Activated CD4-positive, alpha-beta T cell treated with anti-CD3 and anti-CD28 coated beads, Interleukin-2, amount 50 U/mL, for 48 hours (primary cell): ENCODE results near the gene HCN4.
"Not testable (repeated sequence)": the region's sequence is repeated elsewhere in the genome, so short reads cannot be mapped to it uniquely, and the experiment has no call there.

Experiments used
- DNase-seq, 2 experiments: peaks; one replicate each; pipeline ENCODE4 v3.0.0-alpha.2; 2020

The HCN4 gene

DNA sequence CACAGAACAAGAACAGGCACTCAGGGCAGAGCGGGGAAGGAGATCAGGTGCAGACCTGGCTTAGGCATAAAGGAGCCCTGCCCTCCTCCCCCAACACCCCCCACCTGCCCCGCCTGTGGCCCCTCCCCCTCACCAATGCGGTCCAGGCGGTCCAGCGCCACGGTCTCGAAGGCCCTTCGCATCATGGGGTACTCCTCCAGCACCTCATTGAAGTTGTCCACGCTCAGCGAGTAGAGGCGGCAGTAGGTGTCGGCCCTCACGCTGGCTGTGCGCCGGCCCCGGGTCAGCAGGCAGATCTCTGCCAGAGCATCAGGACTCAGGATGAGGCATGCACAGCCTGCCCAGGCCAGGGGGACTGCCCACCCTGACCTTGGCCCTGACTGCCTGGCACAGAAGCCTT lies 44.8 kb downstream of the HCN4 start:
- DNase-seq: no peak

DNA sequence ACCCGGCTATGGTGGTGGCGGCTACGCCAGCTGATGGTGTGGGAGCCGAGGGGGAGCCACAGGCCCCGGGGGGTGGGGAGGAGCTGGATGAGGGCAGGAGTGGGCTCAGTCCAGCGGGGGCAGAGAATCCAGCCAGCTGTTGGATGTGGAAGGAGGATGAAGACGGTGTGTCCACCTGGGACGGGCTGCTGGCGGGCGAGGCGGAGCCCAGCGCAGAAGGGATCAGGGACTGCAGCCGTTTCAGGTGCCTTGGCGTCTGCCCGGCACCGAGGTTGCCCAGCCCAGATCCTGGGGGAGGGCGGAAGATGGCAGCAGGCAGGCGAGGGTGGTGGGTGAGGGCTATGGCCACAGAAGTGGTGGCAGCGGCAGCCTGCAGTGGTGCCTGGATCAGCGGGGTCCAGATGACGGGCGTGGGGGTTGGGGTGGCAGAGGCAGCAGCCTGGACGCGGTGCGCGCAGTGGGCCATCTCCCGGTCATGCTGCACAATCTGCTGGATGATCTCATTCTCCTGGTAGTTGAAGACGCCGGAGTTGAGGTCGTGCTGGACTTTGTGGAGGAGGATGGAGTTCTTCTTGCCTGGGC lies 45.3 kb downstream of the HCN4 start:
- DNase-seq: no peak

DNA sequence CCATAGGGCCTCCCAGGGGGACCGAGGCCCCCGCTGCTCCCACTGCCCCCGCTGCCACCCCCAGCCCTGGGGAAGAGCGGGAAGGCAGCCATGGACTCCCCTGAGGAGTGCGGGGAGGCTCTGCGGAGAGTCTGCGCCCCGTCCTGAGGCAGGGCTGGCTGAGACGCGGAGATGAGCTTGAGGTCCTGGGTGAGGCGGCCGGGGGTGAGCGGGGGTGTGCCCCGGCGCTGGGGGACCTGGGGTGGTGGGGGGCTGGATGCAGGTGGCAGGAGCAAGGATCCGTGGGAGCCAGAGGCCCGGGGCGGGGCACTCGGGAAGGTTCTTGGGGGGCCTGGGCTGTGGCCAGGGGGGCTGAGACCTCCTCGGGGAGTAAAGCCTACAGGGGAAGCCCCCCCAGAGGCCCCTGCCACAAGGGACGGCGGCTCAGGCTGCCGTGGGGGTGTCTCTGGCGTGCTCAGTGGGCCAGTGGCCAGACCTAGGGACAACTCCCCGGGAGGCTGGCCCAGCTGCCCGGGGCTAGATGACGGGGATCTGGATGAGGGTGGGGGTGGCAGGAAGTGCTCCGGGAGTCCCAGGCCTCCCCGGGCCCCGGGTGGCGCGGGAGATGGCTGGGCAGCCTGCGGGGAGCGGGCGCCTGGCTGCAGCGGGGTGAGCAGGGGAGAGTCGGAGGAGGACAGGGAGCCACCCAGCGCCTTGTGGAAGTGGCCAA lies 45.9 kb downstream of the HCN4 start:
- no peak for DNase-seq

DNA sequence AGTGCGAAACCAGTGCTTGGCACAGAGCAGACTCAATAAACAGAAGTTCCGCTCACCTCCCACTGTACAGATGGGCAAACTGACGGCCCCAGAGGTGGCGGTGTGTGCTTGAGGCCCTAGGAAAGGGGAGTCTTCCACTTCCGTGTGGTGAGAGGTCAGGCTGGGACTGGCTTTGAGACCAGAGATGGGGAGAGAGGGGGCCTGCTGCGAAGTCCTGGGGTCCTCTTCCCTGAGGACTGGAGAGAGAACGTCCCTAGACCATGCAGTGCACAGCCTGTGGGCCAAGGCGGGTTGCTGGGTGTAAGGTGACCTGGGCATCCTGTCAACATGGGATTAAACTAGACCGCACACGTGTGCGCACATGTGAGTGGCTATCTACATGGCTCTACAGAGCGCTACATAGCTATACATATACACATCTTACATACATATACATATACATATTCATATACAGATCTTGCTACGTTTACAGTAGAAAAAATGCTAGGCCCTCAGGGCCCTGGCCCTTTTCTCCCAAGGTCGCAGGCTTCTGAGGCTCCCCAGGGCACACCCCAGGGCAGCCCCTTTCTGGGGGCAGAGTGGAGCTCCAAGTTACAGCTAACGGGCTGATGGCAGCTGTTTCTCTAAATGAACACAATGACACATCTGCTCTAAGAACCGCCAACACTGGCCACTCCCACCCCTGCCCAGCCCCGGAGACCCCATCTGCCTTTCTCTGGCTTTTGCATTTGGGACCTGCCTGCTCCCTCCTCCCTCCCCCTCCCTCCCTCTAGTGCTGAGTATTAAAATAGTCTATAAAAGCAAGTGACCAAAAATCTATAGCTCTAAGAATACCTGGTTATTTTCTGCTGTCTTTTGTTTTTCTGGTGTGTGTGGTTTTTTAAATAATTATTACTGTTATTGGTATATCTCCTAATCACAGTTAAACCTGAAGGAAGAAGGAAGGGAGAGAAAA lies 47.0 kb downstream of the HCN4 start:
- no peak for DNase-seq

DNA sequence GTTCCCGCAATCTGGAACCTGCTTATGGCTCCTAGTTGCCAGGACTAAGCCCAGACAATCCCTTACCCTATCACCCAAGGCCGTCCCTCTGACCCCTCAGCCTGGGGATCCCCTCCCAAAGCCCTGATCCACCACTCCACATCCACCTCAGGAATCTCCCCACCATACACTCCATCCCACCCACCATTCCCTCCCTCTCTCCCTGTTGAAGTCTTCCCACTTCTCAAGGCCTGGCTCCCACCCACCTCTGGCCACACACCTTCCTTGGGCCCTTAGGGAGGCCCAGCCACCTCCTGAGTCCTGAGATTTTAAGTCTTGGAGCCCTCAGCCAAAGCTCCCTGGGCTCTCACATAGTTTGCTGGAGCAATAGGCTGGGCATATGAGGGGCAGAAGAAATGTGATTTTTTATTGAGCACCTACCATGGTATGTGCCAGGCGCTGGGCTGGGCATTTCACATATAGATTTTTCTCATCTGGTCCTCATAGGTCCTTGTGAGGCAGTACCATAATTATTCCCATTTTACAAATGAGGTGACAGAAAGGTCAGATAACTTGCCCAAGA lies 48.1 kb downstream of the HCN4 start:
- DNase-seq: no peak

DNA sequence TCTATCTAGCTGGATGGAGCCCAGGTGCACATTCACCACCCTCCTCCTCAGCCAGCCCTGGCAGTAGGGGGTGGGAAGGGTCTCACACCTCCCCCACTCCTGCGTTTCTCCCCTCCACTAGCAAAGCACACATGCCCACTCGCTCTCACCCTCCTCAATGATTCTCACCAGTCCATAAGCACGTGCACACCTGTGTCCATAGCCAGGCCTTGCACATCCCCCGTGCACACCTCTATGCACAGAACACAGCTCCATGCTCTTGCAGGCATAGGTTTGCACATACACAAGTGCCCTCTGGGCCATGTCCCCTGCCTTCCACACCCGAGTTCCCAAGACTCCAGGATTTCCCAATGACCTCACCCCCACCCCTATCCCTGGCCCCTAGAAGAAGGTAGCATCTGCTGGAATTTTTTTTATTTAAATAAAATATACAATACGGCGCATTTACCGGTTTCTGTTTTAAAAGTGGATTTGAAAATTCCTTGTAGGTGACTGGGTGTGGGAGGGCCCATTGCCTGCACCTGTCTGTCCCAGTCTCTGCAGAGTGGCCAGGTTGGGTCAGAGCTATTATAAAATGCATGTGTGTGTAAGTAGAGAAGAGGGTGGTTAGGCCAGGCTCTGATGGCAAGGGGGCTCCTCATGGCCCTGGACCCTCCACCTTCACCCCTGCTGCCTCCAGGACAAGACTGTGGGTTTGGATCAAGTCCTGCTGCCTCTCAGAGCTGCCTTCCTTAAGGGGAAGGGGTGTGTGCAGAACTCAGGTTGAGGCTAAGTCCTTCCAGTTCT lies 49.1 kb downstream of the HCN4 start:
- no peak for DNase-seq

DNA sequence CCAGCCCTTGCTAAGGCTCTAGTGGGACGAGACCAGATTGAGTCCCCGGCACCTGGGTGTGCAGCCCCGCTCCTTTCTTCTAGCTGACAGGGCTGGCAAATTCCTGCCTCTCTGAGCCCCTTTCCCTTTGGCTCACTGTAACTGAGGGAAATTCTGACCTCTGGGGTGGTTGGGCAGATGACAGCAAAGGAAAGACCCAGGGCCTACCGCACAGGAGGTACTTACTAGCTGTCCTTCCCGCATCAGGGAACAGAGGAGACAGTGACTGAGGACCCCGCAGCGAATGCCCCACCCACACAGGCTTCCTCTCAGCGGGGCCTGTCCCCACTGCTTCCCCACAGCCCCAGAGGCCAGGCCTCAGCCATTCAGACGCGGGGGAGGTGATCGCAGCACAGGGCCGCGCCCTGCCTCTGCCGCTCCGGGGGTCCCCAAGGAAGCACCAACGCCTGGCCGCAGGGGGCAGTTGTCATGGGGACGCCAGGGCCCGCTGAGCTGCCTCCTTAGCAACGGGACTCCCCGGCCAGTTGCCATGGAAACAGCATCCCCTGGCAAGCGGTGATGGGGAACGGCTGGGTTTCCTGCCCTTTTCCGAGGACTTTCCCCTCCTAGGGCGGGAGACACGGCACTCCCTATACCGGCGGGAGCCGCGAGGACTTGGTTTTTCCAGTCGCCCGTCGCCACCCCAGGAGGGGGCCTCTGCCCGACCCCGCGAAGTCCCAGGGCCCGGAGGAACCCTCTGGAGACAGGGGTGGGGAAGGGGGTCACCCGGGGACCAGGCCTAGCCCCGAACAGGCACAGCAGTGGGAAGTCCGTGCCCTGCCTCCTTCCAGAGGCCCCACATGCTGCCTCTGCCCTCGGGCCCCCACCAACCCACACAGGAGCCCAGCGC lies 50.1 kb downstream of the HCN4 start:
- no peak for DNase-seq

DNA sequence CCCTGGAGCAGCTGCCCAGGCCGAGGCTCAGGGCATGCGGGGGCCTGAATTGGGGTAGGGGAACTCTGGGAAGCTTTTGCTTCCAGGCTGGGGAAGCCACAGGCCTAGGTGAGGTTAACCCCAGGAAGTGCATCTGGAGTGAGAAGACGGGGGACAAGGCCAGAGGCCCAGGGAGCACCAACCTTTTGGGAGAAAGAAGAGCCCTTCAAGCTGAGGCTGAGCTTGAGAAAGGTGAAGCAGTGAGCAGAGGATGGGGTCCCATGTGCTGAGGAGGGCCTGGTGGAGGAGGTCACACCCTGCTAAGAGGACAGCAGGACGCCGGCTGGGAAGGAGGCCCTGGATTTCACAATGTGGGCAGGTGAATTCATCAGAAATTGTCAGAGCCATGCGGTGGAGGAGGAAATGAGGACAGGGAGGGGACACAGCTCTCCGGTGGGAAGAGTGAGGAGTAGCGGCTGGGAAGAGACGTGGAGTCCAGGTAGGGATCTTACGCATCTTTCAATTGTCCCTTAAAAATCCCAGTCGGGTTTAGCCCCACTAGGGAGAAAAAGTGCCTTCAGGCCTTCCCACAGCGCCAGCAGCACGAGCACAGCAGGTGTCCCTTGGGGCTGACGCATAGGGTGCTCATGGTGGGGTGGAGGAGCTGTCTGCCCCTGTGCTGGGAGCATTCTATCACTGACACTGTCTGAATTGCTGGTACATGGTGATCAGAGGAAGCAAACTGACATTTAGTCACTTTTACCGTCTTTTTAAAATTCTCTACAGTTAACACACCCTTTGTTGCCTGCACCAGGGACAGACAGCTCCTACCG lies 50.9 kb downstream of the HCN4 start:
- DNase-seq: no peak

DNA sequence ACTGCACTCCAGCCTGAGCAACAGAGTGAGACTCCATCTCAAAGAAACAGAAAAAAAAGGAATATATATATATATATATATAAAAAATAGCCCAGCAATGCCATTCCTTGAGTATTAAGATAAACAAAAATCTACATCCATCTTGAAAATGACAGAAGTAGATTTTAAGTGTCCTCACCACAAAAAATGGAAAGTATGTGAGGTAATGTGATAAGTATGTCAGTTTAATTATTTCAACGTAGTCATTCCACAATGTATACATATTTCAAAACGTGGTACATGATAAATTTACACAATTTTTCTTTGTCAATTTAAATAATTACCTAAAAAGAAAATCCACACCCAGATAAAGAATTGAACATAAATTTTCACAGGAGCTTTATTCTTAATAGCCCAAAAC lies 54.9 kb downstream of the HCN4 start:
- DNase-seq: no peak

DNA sequence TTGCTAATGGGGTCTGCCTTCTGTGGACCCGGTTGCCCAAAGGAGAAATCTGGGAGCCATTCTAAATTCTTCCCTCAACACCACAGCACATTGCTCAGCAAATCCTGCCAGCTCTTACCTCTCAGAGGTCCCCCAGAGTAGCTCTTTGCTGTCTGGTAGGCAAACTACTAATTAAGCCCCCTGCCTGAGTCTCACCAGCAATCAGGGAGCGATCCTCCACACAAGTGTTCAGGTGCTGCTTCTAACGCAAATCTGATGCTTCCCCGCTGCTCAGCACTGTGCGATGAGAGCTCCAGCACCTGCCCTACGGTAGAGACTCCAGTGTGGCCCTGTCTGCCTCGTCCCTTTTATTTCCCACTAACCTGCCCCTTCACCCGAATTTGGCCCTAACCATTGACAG lies 60.5 kb downstream of the HCN4 start:
- DNase-seq: no peak

DNA sequence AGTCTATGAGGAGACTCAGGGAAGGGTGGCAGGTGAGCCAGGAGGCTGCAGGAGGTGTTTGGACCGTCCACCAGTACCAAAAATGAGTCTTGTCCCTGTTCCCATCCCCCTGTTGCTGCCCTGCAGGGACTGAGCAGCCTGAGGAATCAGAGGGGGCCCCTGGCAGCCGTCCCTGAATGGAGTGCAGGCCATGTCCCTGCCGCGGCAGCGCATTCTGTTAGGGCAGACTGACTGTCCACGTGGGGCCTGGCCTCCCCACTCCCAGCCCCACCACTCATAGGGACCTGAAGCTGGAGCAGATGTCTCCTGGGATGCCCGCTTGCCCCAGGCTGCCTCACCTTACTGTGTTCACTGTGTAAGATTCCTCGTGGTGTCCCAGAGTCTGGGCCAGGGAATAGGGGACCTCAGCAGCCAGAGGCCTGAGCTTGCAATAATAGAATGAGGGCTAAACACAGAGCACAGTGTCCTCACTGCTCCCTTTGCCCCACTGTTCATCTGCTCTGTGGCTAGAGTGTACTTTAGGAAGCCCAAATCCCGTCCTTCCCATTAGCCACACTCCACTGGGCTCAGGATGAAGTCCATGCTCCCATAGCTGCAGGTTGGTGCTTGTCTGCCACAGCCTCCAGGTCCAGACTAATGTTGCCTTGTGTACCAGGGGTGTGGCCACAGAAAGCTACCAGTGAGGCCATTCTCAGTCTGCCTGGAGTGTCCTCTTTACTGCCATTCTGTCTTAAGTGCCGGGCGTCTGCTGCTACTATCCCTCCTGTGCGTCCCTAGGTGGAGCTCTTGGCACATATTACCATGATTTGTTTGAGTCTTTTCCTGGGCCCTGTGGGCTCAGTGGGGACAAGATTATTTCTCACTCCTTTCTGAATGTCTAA lies 63.2 kb downstream of the HCN4 start:
- peak; percentile 18 to 23 for DNase-seq

DNA sequence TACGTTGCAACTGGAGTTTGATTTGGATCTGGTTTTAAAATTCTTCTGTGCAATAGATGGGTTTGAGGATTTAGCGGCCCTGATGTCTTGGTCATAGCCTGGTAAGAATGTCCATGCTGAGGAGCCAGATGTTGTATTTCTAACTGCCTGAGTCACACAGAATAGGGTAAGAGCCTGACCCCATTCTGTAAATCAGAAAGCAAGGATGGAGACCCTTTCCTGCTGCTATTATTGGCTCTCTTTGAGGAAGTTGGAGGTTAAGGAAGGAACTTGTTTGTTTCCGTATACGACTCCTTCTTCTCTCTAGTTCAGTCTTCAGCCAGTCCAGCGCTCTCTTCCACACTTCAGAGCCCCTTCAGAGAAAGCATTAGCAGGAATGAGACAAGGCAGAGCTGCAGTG lies 65.1 kb downstream of the HCN4 start:
- DNase-seq: no peak

DNA sequence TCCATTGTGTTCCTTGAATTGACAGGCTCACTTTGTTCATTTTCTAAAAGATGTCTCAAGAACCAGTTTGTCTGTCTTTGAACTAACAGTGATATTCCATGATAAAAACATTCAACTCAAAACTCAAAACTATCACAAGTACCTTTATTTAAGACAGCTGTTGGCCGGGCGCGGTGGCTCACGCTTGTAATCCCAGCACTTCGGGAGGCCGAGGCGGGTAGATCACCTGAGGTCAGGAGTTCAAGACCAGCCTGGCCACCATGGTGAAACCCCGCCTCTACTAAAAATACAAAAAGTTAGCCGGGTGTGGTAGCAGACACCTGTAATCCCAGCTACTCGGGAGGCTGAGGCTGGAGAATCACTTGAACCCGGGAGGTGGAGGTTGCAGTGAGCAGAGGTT lies 68.5 kb downstream of the HCN4 start:
- not testable (repeated sequence) for DNase-seq

DNA sequence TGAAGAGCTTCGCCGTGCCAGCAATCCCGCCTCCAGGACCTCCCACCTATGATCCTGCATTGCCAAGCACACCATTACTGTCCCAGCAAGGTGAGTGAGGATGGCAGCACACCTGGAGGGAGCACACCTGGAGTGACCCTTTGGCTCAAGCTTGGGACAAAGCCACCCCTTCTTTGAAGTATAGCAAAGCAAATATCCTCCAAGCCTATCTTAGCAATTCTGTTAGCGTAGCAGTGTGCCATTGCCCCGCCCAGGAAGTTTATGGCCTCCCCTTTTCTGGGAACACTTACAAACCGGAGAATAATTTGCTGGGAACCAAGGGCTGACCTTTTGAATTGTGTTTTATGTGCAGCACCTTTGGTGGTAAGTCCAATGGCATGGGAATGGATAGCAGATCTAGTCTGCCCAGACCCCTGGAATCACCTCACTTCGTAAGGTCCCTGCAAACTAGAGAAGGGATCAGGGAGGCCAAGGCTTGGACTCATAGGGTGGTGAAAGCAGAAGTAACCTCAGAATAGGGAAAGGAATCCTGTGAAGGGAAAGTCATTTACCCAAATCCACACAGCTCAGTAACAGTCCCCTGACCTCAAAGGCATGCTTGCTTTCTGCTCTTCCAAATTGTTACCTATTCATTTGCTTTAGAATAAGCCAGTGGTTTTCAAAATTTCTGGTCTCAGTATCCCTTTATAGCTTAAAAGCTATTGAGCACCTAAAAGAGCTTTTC lies 70.1 kb downstream of the HCN4 start:
- DNase-seq: no peak

DNA sequence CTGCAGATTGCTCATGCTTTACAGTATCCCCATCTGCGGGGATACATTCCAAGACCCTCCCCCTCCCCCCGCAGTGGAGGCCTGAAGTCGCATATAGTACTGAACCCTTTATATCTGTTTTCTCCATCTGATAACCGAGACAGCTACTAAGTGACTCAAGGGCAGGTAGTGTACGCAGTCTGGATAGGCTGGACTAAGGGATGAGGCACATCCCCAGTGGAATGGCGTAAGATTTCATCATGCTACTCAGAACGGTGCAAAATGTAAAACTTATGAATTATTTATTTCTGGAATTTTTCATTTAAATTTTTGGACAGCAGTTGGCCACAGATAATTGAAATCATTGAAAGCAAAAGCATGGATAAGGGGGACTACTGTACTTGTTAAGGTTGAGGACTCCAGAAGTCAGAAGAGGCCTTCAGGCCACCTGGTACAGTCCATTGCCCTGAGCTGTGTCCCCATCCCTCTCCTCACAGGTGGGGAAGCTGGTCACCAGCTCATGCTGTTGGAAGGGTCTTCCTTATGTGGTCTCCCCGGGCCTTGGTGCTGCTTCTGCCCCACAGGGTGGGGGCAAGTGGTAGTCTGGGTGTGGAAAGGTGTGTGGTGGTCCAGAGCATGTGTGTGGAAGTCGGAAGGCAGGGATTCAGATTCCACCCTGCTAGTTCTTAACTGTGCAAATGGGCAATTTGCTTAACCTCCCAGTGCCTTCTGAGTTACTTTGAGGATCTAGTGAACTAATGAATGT lies 72.0 kb downstream of the HCN4 start:
- no peak for DNase-seq

DNA sequence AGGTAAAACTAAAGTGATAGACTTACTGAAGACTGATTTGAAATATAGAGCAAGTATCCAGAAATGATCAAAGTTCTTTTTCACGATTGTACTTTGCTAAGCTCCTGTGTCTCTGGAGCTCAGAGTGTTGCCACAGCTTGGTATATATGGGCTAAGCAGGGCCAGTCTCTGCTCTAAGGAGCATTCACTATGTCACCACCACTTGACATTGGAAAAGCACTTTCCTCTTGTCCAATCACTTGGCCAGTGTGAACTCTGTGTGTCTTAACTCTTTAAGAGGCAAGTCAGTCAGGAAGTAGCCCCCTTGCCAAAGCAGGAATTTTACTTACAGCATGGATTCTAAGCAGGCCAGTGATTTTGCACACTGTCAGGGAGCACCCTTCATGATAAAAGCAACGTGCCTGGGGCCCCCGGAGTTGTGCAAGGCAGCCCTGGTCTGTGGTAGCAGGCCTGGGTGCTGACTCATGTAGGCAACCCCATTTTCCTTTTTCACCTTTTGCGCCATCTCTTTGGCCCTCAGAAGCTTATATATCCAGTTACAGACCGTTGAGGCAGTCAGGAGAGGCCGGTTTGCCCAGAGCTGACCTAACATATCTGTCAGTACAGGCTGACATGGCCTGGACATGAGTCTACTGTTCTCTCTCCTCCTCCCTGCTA lies 73.0 kb downstream of the HCN4 start:
- no peak for DNase-seq

DNA sequence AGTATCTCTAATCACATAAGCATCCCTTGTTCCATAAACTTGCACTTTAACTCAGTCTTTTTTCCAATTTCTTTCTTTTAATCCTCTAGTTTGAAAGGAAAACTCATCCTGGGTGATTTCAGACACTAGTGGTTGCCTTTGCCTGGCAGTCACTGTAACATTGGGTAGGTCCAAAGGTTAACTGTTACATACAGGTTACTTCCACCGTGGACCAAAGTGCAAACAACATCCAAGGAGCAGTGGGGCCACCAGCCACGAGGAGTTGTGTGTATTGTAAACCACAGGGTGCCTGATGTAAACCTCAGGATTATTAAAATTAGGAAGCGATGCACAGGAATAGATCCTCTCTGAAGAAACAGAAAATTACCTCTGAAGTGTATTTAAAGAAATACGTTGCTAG lies 75.0 kb downstream of the HCN4 start:
- DNase-seq: no peak

DNA sequence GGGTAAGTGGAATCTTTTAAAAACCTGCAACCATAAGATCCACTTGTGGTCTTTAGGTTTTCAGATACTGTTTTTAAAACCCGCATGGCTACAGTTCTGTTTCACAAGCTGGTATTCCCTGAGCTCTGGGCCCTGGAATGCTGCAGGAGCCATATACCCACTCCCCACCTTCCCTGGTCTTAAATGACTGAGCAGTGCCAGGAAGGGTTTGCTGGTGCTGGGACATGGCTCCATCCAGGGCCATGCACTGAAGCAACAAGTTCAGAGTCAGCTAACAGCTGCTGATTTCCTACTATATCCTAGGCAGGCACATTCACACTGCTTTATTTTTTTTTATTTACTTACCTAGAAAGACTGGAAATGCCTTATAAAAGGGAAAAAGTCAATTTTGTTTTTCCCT lies 77.3 kb downstream of the HCN4 start:
- no peak for DNase-seq
